ENCODE measurements around the gene POLR3GL. TPM values are rescaled to one million over a fixed set of nuclear protein-coding genes. Genes with fewer than 3 reads are reported as not detected.
A peak's percentile ranks its signal among the peaks of the same experiment; 100 is the strongest.

POLR3GL gene
- total RNA-seq, 1 experiment from 2014 or later, result 10.6 TPM

DNA sequence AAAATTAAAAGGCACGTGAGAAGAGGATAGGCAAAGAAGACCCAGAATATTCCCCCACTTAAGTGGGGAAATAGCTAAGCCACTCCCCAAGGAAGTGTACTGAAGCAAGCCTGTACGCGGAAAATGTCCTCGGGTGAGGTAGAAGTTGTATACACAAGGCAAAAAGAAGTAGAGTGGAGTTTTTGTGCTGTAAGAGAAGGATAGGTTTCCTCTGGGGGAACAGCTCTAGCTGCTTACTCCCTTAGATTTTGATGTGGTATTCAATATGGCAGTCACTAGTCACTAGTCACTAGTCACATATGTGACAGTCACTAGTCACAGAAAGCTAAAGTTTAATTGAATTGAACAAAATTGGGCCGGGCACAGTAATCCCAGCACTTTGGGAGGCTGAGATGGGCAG, 24.3 kb downstream of the POLR3GL start:
- Histone ChIP-seq H3F3A (ENCODE audit: insufficient read depth, low read depth) (peaks cover 61% of the 10 kb centered on the region), H3K36me3 (ENCODE audit: low read depth) (peaks cover 17% of the 10 kb centered on the region), H4K20me1 (ENCODE audit: insufficient read depth) (peaks cover 17% of the 10 kb centered on the region), H3K79me2 (ENCODE audit: low read depth) (peaks cover 14% of the 10 kb centered on the region), H3K27me3 (ENCODE audit: insufficient read depth, low read depth) (no peaks in the 10 kb centered on the region), H2AFZ (no peak overlapping the region), H3K4me3 (no peak overlapping the region), H3K27ac (no peak overlapping the region), H3K4me2 (no peak overlapping the region), H3K9me3 (ENCODE audit: insufficient read depth, low read depth) (no peaks in the 10 kb centered on the region), H3K9me2 (ENCODE audit: insufficient read depth) (no peaks in the 10 kb centered on the region), H3K4me1 (replicated peaks; ENCODE audit: insufficient read depth) (peaks cover 59% of the 10 kb centered on the region)
- POLR2A ChIA-PET (ENCODE audit: unreplicated experiment), result interaction anchor here (0.6 kb wide), 1 partner anchor 50 kb away, joined by 5 read pairs; no protein-coding TSS in a partner anchor
- CTCF ChIA-PET, result no interaction called here
- DNase-seq, result no peak
- TF ChIP-seq EZH2 (IDR thresholded peaks at IDR 0.05; ENCODE audit: low read depth), result no peak
- TF ChIP-seq, protein P1, sequence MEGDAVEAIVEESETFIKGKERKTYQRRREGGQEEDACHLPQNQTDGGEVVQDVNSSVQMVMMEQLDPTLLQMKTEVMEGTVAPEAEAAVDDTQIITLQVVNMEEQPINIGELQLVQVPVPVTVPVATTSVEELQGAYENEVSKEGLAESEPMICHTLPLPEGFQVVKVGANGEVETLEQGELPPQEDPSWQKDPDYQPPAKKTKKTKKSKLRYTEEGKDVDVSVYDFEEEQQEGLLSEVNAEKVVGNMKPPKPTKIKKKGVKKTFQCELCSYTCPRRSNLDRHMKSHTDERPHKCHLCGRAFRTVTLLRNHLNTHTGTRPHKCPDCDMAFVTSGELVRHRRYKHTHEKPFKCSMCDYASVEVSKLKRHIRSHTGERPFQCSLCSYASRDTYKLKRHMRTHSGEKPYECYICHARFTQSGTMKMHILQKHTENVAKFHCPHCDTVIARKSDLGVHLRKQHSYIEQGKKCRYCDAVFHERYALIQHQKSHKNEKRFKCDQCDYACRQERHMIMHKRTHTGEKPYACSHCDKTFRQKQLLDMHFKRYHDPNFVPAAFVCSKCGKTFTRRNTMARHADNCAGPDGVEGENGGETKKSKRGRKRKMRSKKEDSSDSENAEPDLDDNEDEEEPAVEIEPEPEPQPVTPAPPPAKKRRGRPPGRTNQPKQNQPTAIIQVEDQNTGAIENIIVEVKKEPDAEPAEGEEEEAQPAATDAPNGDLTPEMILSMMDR (conservative IDR thresholded peaks at IDR 0.05), result no peak
- no TSS peak for BruUV-seq (replicated peaks)
- intact Hi-C loops (cut with micrococcal nuclease; ENCODE audit: unreplicated experiment), result no loop called here

DNA sequence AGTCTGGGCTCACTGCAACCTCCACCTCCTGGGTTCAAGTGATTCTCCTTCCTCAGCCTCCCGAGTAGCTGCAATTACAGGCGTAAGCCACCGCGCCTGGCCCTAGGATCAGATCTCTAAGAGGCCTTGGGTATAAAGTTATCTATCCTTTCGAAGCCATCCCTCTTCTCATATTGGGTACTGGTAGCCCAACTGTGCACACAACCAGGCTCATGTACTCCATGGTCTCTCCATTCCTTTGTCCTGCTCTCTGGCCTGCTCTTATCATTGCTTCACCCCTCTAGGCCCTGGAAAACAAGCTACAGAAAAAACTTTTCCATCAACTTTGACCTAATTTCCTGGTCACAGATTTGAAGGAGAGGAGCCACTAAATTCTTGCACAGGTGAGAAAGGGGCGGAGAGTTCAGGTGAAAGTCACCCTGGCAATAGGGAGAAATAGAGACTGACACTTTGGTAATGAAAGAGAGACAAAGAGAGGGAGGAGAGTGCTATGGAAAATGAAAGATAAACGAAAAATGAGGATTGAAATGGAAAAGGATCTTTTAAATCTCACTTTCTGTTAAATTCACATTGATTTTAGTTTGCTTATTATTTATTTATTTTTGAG, 25.9 kb downstream of the POLR3GL start:
- BruUV-seq (replicated peaks), result no TSS peak
- H4K20me1 ChIP-seq (ENCODE audit: insufficient read depth), result peaks cover 33% of the 10 kb centered on the region

DNA sequence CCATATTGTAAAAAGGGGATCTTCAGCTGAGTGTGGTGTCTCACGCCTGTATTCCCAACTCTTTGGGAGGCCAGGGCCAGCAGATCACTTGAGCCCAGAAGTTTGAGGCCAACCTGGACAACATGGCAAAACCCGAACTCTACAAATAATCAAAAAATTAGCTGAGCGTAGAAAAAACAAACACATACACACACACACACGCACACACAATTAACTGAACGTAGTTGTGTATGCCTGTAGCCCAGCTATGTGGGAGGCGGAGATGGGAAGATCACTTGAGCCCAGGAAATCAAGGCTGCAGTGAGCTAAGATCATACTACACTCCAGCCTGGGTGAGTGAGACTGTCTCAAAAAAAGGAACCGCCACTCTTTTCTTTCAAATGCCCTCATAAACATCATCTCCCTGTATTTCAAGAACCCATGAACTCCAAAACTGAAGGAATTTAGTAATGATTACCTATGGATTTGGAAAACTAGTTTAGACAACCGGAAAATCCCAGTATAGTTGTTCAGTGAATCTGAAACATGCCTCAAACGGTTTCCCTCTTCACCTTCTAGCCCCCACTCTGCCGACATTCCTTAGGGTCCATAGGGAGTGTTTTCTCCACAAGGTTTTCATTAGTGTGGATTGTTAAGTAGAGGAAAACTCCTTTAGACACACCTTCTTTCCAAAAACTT, 27.4 kb downstream of the POLR3GL start:
- CTCF ChIA-PET, result no interaction called here
- H3K9me3 ChIP-seq (ENCODE audit: insufficient read depth, low read depth), result no peaks in the 10 kb centered on the region
- no peak overlapping the region for H2AFZ ChIP-seq
- H3K9me2 ChIP-seq (ENCODE audit: insufficient read depth), result no peaks in the 10 kb centered on the region
- peak overlapping the region; percentile 40 for H3K27ac ChIP-seq
- H3K79me2 ChIP-seq (ENCODE audit: low read depth), result peaks cover 40% of the 10 kb centered on the region
- peaks cover 43% of the 10 kb centered on the region for H3K4me1 ChIP-seq (replicated peaks; ENCODE audit: insufficient read depth)
- peaks cover 41% of the 10 kb centered on the region for H4K20me1 ChIP-seq (ENCODE audit: insufficient read depth)
- H3K27me3 ChIP-seq (ENCODE audit: insufficient read depth, low read depth), result no peaks in the 10 kb centered on the region
- H3K4me2 ChIP-seq, result peak overlapping the region; percentile 91
- peak overlapping the region; percentile 93; the same call in 1 of the 2 replicates for H3K4me3 ChIP-seq
- H3K36me3 ChIP-seq (ENCODE audit: low read depth), result peaks cover 36% of the 10 kb centered on the region
- TF ChIP-seq EZH2 (IDR thresholded peaks at IDR 0.05; ENCODE audit: low read depth), result no peak
- TF ChIP-seq, protein P1 (conservative IDR thresholded peaks at IDR 0.05), result no peak
- no peak for DNase-seq
- no TSS peak for BruUV-seq (replicated peaks)
- intact Hi-C loops (cut with micrococcal nuclease; ENCODE audit: unreplicated experiment), result no loop called here
- H3F3A ChIP-seq (ENCODE audit: insufficient read depth, low read depth), result peaks cover 67% of the 10 kb centered on the region
- POLR2A ChIA-PET (ENCODE audit: unreplicated experiment), result no interaction called here

More for the DNA sequence above, 25.9 kb downstream of the POLR3GL start:
- ChIA-PET POLR2A (ENCODE audit: unreplicated experiment) (interaction anchor here (0.5 to 0.7 kb wide), 4 partner anchors 11 to 45 kb away, joined by 4 to 8 read pairs (median 6); no protein-coding TSS in a partner anchor), CTCF (interaction anchor here (0.7 kb wide), 1 partner anchor 37 kb away, joined by 4 read pairs; no protein-coding TSS in a partner anchor)
- TF ChIP-seq, protein P1 (conservative IDR thresholded peaks at IDR 0.05), result no peak
- no peak for TF ChIP-seq EZH2 (IDR thresholded peaks at IDR 0.05; ENCODE audit: low read depth)
- Histone ChIP-seq H3K27ac (peak overlapping the region; percentile 40), H3K9me2 (ENCODE audit: insufficient read depth) (no peaks in the 10 kb centered on the region), H3K4me2 (0 out of 2 replicates have a peak overlapping the region, but pooled peaks have one; percentile 91), H3K27me3 (ENCODE audit: insufficient read depth, low read depth) (no peaks in the 10 kb centered on the region), H3K36me3 (ENCODE audit: low read depth) (peaks cover 33% of the 10 kb centered on the region), H3K79me2 (ENCODE audit: low read depth) (peaks cover 30% of the 10 kb centered on the region), H3K4me3 (no peak overlapping the region), H3K4me1 (replicated peaks; ENCODE audit: insufficient read depth) (peaks cover 54% of the 10 kb centered on the region), H3K9me3 (ENCODE audit: insufficient read depth, low read depth) (no peaks in the 10 kb centered on the region), H2AFZ (no peak overlapping the region), H3F3A (ENCODE audit: insufficient read depth, low read depth) (peaks cover 71% of the 10 kb centered on the region)
- intact Hi-C loops (cut with micrococcal nuclease; ENCODE audit: unreplicated experiment), result no loop called here
- peak in 1 of 2 experiments; percentile 66 for DNase-seq

All from PC-9 (cell line).